Choroid plexus epithelial cell (primary cell): ENCODE data around the gene CTNNA3.

ENCODE experiments used
- DNase-seq: peaks from one replicate; pipeline ENCODE4 v3.0.0-alpha.2; 2010; ENCODE audit warnings: low read depth
- H3K4me3 ChIP-seq: 2 replicates; pipeline ENCODE4 v1.5.1; 2011; ENCODE audit warnings: low read depth, mild to moderate bottlenecking, control low read depth, low read length, moderate library complexity
- CTCF ChIP-seq: conservative IDR thresholded peaks from 2 replicates; pipeline ENCODE4 v1.5.1; 2011; ENCODE audit warnings: low read depth, mild to moderate bottlenecking, control low read depth, inconsistent platforms, low read length, moderate library complexity

Gene CTNNA3

GRCh38 chr10:66214721-66215404 lies 1481.1 kb downstream of the CTNNA3 start:
- peak; percentile 7 for TF ChIP-seq CTCF
- DNase-seq = peak; percentile 1
- H3K4me3 ChIP-seq = no peak overlapping the region

- no peak overlapping the region for H3K4me3 ChIP-seq
- no peak for TF ChIP-seq CTCF
- DNase-seq = no peak
These were observed 1487.0 kb downstream of the CTNNA3 start for GRCh38 chr10:66209025-66209424.

- H3K4me3 ChIP-seq = no peak overlapping the region
- TF ChIP-seq CTCF = no peak
- DNase-seq = no peak
These were observed 1491.2 kb downstream of the CTNNA3 start for GRCh38 chr10:66204838-66205237.

- no peak for TF ChIP-seq CTCF
- no peak overlapping the region for H3K4me3 ChIP-seq
- no peak for DNase-seq
These were observed 1493.9 kb downstream of the CTNNA3 start for GRCh38 chr10:66202101-66202500.

- TF ChIP-seq CTCF = no peak
- H3K4me3 ChIP-seq = no peak overlapping the region
- DNase-seq = no peak
These were observed 1503.7 kb downstream of the CTNNA3 start for GRCh38 chr10:66192162-66192831.

GRCh38 chr10:66190413-66190812 lies 1505.6 kb downstream of the CTNNA3 start:
- H3K4me3 ChIP-seq = no peak overlapping the region
- no peak for DNase-seq
- no peak for TF ChIP-seq CTCF

GRCh38 chr10:66189271-66189670 lies 1506.7 kb downstream of the CTNNA3 start:
- DNase-seq = no peak
- H3K4me3 ChIP-seq = no peak overlapping the region
- no peak for TF ChIP-seq CTCF
